BJ (cell line): ENCODE data around the gene TTC21A. TPM values are rescaled to one million over a fixed set of nuclear protein-coding genes. Genes with fewer than 3 reads are reported as not detected.

Experiments
- CTCF ChIA-PET: fragments of 350-600 bp; formaldehyde crosslinking; extraction: SDS; loops from one replicate; lab custom pipeline; 2021; ENCODE audit warnings: antibody characterized with exemption, inconsistent platforms; lab: Yijun Ruan, JAX
- POLR2A ChIA-PET: fragments of 300-600 bp; sonication (Branson Sonifier 250); formaldehyde crosslinking; extraction: SDS; loops from one replicate; lab custom pipeline; 2021; ENCODE audit warnings: antibody characterized with exemption; lab: Charles Lee
- DNase-seq: peaks from one replicate; pipeline ENCODE4 v3.0.0-alpha.2; 2011; ENCODE audit warnings: low read depth
- H3K27me3 ChIP-seq: 2 replicates; pipeline ENCODE4 v1.6.0; 2011; ENCODE audit warnings: low read length; ENCODE audit not compliant: control insufficient read depth, insufficient read depth
- H3K36me3 ChIP-seq: 2 replicates; pipeline ENCODE4 v1.5.1; 2011; ENCODE audit warnings: low read length; ENCODE audit not compliant: control insufficient read depth, insufficient read depth
- H3K4me3 ChIP-seq: 2 replicates; pipeline ENCODE4 v1.5.1; 2011; ENCODE audit warnings: low read depth, mild to moderate bottlenecking, control low read depth, low read length
- polyA plus RNA-seq: library from polyadenylated mRNA; depleted of rRNA; stranded (reverse); fragments of >200 nt; gene quantifications from 2 replicates; pipeline ENCODE4 v1.2.3, GENCODE V29; 2011
- TF ChIP-seq, protein P1 (sequence below): IDR thresholded peaks from 2 replicates; pipeline ENCODE4 v1.5.1; 2011; ENCODE audit warnings: low read depth, mild to moderate bottlenecking, control low read depth, inconsistent platforms, low read length, moderate library complexity; ENCODE audit not compliant: insufficient read depth

Gene TTC21A
- polyA plus RNA-seq, 1 experiment = 2.3 TPM

DNA sequence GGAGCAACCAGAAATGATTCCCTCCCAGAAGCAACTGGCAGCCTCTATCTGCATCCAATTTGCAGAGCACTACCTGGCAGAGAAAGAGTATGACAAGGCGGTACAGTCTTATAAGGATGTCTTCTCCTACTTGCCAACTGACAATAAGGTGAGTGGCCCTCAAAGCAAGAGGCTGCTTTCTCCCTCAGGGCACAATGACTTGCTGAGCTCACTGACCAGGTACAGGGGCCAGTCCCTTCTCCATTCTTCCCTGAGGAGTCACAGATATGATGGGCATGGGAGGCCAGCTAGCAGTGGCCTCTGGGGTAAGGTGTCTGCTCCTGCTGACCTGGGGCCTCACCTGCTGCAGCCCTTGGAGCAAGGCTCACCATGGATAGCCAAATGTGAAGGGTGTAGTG, 25.6 kb downstream of the TTC21A start:
- H3K36me3 ChIP-seq = no peaks in the 10 kb centered on the region; the same call in 1 of the 2 replicates
- no peak overlapping the region for H3K4me3 ChIP-seq
- TF ChIP-seq, protein P1, sequence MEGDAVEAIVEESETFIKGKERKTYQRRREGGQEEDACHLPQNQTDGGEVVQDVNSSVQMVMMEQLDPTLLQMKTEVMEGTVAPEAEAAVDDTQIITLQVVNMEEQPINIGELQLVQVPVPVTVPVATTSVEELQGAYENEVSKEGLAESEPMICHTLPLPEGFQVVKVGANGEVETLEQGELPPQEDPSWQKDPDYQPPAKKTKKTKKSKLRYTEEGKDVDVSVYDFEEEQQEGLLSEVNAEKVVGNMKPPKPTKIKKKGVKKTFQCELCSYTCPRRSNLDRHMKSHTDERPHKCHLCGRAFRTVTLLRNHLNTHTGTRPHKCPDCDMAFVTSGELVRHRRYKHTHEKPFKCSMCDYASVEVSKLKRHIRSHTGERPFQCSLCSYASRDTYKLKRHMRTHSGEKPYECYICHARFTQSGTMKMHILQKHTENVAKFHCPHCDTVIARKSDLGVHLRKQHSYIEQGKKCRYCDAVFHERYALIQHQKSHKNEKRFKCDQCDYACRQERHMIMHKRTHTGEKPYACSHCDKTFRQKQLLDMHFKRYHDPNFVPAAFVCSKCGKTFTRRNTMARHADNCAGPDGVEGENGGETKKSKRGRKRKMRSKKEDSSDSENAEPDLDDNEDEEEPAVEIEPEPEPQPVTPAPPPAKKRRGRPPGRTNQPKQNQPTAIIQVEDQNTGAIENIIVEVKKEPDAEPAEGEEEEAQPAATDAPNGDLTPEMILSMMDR = no peak
- no peak for DNase-seq
- H3K27me3 ChIP-seq = no peaks in the 10 kb centered on the region
- POLR2A ChIA-PET = no interaction called here
- CTCF ChIA-PET = interaction anchor here (1.1 to 10.2 kb wide), 4 partner anchors 13 to 159 kb away, joined by 3 to 66 read pairs (median 6); no protein-coding TSS in a partner anchor

DNA sequence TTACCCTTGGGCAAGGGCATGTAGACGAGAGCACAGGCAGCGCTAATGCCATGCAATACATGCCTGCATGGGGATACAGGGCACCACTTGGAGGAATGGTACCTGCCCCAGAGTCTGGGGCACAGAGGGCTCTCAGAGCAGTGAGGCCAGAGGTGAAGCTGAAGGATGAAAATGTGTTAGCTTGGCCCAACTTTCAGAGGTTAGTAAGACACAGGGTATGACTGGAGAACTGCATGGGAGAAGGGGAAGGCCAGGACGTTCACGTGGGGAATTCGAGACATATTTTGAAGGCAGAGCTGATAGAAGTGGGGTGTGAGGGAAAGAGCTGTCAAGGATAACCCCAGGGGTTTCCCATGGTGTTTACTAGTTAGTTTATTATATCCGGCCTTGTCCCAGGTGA, 26.3 kb downstream of the TTC21A start:
- ChIA-PET CTCF (interaction anchor here (0.8 to 10.2 kb wide), 7 partner anchors 10 to 158 kb away, joined by 3 to 66 read pairs (median 3); partner anchors contain the start of gene XIRP1), POLR2A (no interaction called here)
- TF ChIP-seq, protein P1 = no peak
- Histone ChIP-seq H3K27me3 (no peaks in the 10 kb centered on the region), H3K36me3 (peaks cover 2% of the 10 kb centered on the region; the same call in 1 of the 2 replicates), H3K4me3 (no peak overlapping the region)
- no peak for DNase-seq

DNA sequence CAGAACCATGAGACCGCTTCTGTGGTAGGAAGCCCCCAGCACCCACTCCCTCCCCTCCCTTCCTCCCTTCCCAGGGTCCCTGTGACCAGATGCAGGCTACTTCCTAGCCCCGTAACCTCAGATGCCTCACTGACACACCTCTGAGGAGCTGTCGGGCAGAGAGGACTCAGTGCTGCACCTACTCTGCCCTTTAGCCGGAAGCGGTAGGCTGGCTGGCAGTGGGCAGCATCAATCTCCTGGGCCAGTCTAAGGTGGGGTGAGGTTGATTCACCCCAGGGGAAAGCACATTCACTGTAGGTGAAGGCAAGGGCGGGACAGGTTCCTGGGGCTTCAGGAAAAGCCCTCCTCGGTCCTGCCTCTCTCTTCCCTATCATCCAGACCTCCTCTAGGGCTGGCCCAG, 26.8 kb downstream of the TTC21A start:
- H3K4me3 ChIP-seq = no peak overlapping the region
- TF ChIP-seq, protein P1 = no peak
- ChIA-PET CTCF (interaction anchor here (0.8 to 10.2 kb wide), 6 partner anchors 10 to 157 kb away, joined by 3 to 66 read pairs (median 4); partner anchors contain the start of gene XIRP1), POLR2A (no interaction called here)
- peaks cover 2% of the 10 kb centered on the region; the same call in 1 of the 2 replicates for H3K36me3 ChIP-seq
- no peaks in the 10 kb centered on the region for H3K27me3 ChIP-seq
- no peak for DNase-seq

DNA sequence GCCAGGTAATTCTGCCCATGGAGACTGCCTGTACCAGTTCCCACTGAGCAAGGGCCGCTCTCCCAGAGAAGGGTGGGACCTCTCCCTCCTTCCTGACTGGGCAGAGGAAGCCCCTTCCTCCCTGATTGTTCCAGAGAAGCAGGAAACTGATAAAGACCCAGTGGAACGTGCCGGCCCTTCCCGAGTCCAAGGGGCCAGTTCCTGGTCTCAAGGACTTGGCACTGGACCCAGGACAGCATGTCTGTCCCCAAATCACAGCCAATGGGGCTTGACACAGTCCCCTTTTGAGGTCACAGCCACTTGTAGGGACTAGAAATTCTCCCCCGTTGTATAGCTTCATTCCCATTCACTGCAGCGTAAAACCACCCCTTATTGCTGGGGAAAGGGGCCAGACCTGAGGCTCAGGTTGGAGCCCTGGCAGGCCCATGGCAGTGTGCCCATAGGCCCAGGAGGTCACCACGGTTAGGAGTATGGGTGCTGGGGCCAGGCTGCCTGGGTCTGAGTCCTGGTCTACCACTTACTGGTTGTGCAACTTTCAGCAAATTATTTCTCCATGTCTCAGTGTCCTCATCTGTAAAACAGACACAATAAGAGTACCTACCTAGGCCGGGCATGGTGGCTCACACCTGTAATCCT, 27.8 kb downstream of the TTC21A start:
- peaks cover 5% of the 10 kb centered on the region for H3K36me3 ChIP-seq
- H3K27me3 ChIP-seq = no peaks in the 10 kb centered on the region
- no peak for DNase-seq
- ChIA-PET CTCF (interaction anchor here (2.0 to 2.8 kb wide), 2 partner anchors 9 to 153 kb away, joined by 8 to 20 read pairs; no protein-coding TSS in a partner anchor), POLR2A (no interaction called here)
- TF ChIP-seq, protein P1 = no peak
- H3K4me3 ChIP-seq = no peak overlapping the region

DNA sequence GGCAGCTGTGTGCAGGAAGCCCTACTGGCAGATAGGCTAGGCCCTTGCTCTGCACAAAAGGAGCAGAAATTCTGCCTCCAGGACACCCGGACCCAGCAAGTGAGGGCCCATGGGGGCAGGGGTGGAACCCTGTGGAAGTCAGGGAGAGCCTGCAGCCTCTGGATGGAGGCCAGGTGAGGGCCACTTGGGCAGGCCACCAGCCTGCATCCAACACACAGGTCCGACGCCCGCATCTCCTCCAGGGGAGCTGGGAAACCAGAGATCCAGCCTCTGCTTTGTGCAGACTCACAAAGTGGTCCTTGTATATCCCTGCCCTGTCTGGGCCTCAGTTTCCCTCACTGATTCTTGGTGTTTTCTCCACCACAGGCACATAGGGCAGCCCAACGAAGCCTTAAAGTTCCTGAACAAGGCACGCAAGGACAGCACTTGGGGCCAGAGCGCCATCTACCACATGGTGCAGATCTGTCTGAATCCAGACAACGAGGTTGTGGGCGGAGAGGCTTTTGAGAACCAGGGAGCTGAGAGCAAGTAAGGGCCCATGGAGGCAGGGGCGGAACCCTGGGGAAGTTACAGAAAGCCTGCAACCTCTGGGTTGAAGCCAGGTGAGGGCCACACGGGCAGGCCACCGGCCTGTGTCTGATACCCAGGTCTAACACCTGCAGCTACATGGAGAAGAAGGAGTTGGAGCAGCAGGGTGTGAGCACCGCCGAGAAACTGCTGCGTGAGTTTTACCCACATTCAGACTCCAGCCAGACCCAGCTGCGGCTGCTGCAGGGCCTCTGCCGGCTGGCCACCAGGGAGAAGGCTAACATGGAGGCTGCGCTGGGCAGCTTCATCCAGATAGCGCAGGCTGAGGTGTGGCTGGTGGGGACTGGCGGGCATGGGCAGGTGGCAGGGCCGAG, 29.3 kb downstream of the TTC21A start:
- H3K36me3 ChIP-seq = peaks cover 9% of the 10 kb centered on the region
- POLR2A ChIA-PET = no interaction called here
- DNase-seq = no peak
- no peak overlapping the region for H3K4me3 ChIP-seq
- CTCF ChIA-PET = interaction anchor here (2.6 to 2.8 kb wide), 2 partner anchors 11 to 151 kb away, joined by 7 to 20 read pairs; no protein-coding TSS in a partner anchor
- TF ChIP-seq, protein P1 = no peak
- no peaks in the 10 kb centered on the region for H3K27me3 ChIP-seq
